GM10266 (cell line): ENCODE measurements around the gene RNF222.
"Not testable (repeated sequence)": the region's sequence is repeated elsewhere in the genome, so short reads cannot be mapped to it uniquely, and the experiment has no call there.

Experiments used
- DNase-seq: peaks from one replicate; pipeline ENCODE4 v3.0.0; 2012; ENCODE audit errors: extremely low spot score
- TF ChIP-seq, protein P1 (sequence below): IDR thresholded peaks from 2 replicates; pipeline ENCODE4 v1.5.1; 2012; ENCODE audit warnings: mild to moderate bottlenecking, low read depth; ENCODE audit not compliant: control insufficient read depth, insufficient read depth; ENCODE audit errors: missing control alignments

The RNF222 gene

DNA sequence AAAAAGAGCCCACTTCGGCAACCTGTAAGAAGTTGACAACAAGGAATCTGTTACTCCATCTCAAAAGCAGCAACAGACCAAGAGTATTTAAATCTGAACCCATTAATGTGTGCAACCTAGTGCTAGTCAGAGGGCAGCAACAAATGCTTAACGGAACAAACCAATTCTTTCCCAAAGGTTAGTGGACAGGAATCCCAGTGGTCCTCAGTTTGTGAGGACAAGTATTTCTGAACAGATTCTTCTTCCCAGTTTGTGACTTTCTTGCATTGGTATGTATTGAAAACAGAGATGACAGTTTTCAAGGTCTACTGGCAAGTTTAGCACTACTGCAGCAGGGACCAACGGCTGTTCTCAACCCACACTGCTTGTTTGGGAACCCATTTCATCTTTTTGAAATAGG is 17.6 kb downstream of the RNF222 start:
- TF ChIP-seq, protein P1, sequence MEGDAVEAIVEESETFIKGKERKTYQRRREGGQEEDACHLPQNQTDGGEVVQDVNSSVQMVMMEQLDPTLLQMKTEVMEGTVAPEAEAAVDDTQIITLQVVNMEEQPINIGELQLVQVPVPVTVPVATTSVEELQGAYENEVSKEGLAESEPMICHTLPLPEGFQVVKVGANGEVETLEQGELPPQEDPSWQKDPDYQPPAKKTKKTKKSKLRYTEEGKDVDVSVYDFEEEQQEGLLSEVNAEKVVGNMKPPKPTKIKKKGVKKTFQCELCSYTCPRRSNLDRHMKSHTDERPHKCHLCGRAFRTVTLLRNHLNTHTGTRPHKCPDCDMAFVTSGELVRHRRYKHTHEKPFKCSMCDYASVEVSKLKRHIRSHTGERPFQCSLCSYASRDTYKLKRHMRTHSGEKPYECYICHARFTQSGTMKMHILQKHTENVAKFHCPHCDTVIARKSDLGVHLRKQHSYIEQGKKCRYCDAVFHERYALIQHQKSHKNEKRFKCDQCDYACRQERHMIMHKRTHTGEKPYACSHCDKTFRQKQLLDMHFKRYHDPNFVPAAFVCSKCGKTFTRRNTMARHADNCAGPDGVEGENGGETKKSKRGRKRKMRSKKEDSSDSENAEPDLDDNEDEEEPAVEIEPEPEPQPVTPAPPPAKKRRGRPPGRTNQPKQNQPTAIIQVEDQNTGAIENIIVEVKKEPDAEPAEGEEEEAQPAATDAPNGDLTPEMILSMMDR: no peak
- DNase-seq: no peak

DNA sequence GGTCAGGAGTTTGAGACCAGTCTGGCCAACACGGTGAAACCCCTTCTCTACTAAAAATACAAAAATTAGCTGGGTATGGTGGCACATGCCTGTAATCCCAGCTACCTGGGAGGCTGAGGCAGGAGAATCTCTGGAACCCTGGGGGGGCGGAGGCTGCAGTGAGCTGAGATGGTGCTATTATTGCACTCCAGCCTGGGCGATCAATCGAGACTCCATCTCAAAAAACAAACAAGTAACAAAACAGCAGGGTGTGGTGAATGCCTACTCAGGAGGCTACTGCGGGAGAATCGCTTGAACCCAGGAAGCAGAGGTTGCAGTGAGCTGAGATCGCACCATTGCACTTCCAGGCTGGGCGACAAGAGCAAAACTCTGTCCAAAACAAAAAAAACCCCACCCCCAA is 19.5 kb downstream of the RNF222 start:
- not testable (repeated sequence) for DNase-seq

DNA sequence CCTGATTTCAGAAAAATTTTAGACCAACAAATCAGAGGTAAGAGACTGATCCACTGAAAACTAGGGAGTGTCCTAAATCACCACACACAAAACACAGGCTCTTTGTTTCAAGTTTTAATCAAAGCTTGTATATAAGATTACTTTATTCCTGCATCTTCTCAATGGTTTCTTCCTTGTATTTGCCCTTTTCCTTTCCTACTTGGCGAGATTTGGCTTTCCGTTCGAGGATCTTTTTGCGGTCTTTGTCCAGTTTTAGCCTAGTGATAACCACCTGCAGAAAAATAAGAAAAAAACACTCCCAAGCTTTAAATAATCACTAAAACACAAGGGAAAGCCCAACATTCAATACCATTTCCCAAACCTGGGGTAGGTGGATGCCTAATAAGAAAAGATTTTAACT is 20.2 kb downstream of the RNF222 start:
- TF ChIP-seq, protein P1: no peak
- no peak for DNase-seq

DNA sequence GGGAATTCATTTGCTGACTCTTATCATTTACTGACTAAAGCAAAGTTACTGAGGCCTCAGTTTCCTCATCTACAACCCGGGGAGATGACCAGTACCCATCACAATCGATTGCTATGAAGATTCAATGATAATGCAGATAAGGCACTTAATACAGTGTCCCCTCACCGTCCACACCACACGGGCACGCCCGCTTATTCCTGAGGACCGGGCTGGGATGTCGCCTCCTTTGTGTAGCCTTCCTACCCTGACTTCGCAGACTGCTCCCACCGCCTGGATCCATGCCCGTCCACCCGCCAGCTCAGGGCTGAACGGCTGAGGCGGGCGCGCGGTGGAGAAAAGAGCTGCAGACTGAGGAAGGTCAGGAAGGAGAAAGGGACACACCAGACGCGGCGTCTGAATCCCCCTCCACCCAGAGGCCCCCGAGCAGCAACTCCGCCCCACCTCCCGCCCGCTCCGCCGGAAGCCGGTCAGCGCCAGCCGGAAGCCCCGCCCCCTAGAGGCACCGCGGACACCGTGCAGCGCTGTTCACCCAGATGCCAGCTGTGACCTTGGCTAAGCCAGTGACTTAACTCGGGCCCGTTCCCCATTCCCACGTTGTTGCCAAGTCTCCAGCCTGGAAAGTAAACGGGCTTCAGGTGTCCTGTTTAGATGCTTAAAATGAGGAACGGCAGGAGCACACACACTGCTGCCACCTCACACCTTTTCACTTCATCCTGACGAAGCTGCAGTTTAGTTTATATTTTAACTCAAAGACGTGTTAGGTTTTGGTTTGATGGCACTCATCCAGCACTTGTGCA is 21.2 kb downstream of the RNF222 start, which contains the start of gene KRABD2:
TSS of gene KRABD2 (minus strand) at position 434 of the 797 bp plus-strand sequence.
- DNase-seq: peak; percentile 97

DNA sequence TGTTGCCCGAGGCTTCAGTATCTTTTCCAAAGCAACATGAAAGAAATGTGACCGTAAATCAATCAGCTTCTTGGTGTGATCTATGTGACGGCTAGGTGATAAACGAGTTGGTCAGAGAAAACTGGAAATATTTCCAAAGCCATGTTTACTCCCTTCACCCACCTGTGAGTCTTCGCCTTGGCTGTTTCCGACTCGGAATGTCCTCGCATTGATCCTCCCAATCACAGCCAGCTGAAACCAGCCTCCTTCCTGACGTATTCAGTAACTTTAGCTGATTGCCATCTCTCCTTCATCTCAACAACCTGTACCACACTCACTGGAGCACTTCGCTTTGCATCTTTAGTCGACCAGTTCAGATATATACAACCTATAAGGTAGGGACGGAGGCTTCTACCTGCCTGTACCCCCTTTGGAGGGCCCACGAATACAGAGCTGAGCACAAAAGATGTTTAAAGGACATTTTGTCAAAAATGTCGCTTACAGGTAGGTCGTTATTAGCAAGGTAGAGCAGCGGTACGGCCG is 21.8 kb downstream of the RNF222 start:
- TF ChIP-seq, protein P1: no peak
- DNase-seq: no peak

More for the DNA sequence above, 21.2 kb downstream of the RNF222 start, which contains the start of gene KRABD2:
- TF ChIP-seq, protein P1: peak; percentile 67

DNA sequence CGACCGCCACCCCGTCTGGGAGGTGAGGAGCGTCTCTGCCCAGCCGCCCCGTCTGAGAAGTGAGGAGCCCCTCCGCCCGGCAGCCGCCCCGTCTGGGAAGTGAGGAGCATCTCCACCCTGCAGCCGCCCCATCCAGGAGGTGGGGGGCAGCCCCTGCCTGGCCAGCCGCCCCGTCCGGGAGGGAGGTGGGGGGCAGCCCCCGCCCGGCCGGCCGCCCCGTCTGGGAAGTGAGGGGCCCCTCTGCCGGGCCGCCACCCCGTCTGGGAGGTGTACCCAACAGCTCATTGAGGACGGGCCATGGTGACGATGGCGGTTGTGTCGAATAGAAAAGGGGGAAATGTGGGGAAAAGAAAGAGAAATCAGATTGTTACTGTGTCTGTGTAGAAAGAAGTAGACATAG is 23.8 kb downstream of the RNF222 start:
- DNase-seq: not testable (repeated sequence)

DNA sequence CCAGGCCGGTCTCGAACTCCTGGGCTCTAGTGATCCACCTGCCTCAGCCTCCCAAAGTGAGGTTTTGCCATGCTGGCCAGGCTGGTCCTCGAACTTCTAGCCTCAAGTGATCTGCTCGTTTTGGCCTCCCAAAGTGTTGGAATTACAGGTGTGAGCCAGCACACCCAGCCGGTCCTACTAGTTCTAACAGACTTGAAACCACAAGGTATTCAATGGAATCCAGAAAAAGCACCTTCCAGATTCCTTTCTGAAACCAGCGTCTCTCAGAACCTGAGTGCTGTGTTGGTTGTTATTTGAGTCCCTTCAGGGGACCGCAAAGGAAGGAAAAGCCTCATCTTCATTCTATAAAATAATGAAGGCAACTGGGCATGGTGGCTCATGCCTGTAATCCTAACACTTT is 25.2 kb downstream of the RNF222 start:
- TF ChIP-seq, protein P1: no peak
- no peak for DNase-seq

DNA sequence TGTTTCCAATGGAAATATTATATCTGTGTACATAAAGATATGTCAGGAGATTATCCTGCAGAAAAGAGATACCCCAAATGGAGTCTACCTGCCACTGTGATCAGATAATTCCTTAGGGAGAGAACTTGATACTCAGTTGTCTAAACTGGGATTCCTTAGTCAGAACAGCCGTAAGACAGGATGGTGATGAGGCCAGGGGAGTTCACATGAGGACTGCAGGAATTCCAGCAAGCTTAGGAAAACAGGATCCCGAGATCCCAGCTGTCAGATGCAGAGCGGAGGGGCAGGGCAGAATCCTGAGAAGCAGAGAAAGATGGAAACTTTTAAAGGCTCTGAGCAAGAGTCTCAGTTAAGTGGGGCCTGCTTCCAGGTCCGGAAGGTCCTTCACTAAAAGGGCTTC is 25.8 kb downstream of the RNF222 start:
- no peak for DNase-seq

More for the DNA sequence above, 25.8 kb downstream of the RNF222 start:
- TF ChIP-seq, protein P1: no peak
